HG03280 (cell line): ENCODE data around the gene ULK4.
"Not testable (repeated sequence)": the region's sequence is repeated elsewhere in the genome, so short reads cannot be mapped to it uniquely, and the experiment has no call there.

Experiments
- ATAC-seq: cut with Tn5 transposase; IDR thresholded peaks from one replicate; pipeline ENCODE4 v1.9.1; 2021; ENCODE audit warnings: mild to moderate bottlenecking, moderate library complexity; ENCODE audit not compliant: unreplicated experiment

ULK4 gene

DNA sequence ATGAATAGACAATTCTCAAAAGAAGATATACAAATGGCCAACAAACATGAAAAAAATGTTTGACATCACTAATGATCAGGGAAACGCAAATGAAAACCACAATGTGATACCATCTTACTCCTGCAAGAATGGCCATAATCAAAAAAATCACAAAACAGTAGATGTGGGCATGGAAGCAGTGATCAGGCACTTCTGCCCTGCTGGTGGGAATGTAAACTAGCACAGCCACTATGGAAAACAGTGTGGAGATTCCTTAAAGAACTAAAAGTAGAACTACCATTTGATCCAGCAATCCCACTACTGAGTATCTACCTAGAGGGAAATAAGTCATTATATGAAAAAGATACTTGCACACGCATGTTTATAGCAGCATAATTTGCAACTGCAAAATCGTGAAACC is 677.0 kb downstream of the ULK4 start:
- not testable (repeated sequence) for ATAC-seq

DNA sequence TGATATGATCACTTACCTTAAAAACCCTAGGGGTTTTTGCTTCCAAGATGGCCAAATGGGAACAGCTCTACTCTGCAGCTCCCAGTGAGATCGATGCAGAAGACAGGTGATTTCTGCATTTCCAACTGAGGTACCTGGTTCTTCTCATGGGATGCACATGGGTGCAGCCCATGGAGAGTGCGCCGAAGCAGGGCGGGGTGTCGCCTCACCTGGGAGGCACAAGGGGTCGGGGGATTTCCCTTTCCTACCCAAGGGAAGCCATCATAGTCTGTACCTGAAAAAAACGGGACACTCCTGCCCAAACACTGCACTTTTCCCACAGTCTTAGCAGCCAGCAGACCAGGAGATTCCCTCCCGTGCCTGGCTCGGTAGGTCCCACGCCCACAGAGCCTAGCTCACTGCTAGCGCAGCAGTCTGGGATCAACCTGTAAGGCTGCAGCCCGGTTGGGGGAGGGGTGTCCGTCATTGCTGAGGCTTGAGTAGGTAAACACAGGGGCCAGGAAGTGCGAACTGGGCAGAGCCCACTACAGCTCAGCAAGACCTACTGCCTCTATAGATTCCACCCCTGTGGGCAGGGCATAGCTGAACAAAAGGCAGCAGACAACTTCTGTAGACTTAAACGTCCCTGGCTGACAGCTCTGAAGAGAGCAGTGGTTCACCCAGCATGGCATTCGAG is 684.0 kb downstream of the ULK4 start:
- no peak for ATAC-seq

DNA sequence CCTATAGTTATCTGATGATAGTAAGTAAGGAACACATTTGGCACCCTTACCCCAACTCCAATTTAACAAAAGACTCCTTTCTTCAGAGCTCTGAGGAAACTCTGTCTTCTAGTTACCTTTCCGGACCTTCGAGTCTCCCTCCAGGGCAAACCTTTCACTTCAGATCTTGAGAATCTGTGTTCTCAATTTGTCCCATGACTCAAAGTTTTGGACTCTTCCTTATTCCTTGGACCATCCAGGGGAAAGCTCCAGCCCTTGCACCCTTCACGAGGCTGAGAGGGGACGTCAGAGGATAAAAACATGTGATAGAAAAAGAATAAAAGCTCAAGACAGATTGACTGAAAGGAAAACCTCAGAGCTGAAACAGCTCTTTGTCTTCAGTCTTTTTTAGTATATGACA is 685.7 kb downstream of the ULK4 start:
- ATAC-seq = no peak

DNA sequence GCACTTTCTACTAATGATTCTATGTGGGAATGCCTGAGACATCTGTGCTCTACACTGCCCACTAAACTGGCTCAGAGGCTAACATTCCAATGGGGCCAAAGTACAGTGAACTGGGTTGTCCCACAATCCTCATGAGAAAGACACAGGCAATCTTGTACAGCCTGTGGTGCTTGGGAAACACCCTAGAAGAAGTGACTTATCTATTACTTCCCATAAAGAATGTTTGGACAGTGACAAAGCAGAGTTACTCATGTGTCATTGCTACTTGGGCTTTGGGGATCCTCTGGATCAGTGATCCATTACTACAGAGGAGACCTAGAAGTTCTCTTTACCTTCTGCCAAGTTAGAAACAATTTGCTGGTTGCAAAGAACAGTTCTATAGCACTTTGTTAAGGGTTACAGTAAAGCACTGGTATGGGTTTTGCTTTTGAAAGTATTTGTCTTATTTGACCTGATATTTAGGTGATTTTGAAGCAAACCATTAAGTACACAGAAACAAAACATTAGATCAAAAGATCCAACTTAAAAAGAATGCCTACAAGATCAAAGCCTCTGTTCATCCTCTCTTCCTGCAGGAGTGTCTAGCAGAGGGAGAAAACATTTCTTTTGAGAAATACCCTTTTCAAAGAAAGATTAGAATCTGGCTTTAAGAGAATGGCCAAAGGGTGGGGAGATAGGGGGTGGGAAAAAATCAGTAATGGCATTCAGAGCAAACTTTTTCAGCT is 686.8 kb downstream of the ULK4 start:
- no peak for ATAC-seq

DNA sequence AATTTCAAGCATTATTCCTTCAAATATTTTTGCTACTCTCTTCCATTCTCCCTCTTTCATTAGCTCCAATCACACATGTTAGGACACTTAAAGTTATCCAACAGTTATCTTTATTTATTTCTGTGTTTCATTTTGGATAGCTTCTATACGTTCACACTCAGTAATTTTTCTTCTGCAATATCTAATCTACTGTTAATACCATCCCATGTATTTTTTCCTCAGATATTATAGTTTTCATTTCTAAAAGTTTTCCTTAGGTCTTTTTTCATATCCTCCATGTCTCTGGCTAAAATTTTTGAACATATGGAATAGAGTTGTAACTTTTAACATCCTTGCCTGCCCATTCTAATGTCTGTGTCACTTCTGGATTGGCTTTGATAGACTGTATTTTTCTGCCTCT is 689.2 kb downstream of the ULK4 start:
- ATAC-seq = no peak

DNA sequence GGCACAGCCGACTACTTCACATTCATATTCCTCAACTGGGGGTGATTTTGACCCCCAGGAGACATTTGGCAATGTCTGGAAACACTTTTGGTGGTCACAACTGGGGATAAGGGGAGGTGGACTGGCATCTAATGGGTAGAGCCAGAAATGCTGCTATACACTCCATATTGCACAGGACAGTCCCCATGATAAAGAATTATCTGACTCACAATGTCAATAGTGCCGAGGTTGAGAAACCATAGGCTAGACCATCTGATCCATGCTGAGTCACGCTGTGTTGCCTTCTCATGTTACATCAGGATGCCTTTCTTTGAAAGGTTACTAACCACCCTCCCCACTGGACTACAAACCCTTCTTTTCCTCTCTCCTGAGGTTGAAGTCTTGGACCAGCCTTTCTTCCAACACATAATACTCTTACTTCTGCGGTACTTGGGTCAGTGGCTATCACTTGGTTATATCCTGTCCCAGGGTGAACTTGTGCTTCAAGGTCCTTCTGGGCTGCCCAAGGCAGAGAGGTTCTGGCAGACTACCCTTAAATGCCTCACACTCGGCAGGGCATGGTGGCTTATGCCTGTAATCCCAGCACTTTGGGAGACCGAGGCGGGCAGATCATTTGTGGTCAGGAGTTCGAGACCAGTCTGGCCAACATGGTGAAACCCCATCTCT is 693.8 kb downstream of the ULK4 start:
- ATAC-seq = no peak

DNA sequence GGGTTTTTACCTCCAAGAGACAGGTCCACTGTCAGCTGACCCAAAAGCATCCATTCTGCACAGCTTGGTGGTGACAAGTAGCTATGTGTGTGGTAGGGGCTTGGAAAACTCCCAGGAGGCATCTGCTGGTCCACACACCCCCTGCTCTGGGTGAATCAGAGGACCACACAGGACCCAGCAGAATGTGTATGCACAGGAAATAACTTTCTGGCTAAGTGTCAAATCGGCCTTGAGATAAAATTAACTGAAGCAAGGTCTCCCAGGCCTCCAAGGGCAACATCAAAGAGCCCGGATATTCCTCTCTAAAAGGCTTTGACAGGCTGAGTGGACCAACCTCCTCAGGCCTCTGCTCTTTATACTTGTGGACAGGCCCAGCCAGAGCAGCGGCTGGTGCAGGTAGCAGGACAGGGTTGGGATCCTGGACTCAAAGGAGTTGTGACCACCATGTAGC is 696.1 kb downstream of the ULK4 start:
- no peak for ATAC-seq

DNA sequence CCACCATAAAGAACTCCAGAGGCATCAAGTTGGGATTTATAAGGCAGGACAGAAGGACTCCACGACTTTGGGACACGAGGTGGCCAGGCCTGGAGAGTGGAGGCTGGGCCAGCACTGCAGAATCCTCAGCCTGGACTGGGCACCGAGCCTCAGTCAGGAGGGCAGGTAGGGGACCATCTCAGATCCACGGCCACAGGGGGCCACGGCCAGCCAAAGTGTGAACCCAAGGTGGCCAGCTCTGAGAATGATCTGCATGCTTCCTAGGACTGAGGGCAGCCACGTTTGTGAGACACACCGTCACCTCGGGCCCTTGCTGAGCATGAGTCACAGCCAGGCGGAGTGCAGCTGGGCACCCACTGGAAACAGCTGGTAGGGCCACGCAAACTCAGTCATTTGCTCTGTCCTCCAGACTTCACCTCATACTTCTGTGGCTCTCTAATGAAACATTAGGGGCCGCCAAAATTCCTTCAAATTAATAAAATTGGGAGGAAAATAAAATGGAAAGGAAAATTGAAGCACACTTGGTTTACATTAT is 696.8 kb downstream of the ULK4 start:
- ATAC-seq = no peak

DNA sequence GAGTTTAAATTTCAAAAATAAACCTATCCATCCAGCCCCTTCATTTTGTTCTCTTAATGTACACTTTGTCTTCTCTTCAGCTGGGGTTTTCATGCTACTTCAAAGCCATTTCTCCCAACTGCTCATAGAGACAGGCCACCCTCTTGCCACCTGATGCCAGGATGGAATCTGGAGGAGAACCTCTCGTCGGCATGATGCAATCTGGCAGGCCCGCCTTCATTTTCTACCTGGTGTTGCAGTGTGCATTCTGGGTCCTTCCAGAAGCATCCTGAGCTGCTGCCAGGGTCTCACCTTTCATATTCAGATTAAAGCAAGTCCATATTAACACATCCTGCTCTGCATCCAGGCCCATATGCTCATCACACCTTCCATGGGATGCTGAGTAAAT is 701.8 kb downstream of the ULK4 start:
- no peak for ATAC-seq

DNA sequence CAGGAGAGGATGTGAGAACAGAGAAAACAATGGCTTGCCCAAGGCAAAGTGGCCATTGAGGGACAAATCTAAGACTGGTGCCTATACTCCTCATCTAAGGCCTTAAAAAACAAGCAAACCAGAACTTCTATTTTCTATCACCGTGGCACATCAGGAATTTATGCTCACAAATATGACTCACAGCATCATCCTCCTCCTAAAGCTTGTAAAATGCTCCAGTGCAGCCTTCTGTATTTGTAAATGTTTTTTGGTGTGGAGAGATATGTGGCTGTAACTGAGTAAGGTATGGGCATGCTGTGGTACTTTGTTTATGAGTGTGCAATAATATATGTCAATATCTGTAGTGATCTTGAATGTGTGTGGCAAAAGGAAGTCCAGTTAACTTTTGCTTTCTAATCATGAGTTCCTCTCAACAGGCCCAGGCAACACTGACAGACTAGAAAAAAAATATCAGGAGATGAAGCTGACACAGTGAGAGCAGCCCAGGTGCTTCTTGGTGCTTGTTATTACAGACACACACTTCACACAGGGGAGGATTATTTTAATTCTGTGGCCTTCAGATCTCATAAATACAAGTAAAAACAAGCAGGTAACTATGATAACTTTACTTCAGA is 702.3 kb downstream of the ULK4 start:
- ATAC-seq = no peak

DNA sequence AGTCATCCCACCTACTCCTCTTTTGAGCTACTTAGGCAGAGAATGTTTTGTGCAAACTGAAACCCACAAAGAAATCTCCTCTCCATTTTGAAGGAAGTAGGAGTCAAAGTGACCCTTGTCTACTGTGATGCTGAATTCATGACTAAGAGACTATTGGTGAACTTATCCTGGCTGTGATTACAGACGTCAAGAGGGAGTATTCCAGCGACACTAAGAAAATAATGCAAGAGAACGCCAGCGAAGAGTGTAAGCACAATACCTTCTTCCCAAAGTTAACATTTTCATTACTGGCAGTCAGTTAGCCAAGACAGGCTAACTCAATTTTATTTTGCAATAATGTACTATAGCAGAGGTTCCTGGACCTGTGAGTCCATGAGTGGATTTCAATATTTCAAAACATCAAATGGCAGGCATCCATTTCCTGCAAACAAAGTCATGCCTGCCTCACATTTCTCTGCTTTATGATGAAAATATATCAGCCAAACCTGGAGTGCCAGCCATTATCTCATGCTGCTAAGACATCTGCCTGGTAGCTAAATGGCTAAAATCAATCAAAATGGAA is 703.6 kb downstream of the ULK4 start:
- no peak for ATAC-seq

DNA sequence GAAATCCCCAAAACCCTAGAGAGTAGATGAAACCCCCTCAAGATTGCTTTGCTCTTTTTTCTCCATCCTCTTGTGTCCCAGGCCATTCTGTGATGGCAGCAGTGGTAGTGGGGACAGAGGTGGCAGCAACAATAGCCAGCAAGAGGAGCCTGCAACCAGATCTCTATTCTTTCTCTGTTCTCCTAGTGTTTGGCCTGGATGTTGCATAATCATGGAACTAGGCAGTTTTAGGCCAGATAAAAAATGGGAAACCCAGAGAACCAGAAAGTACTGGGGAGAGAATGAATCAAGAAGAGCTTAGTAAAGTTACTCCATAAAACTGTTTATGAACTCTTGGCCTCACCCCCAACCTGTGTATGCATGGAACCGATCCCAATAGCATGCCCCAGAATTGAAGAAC is 710.3 kb downstream of the ULK4 start:
- ATAC-seq = no peak

DNA sequence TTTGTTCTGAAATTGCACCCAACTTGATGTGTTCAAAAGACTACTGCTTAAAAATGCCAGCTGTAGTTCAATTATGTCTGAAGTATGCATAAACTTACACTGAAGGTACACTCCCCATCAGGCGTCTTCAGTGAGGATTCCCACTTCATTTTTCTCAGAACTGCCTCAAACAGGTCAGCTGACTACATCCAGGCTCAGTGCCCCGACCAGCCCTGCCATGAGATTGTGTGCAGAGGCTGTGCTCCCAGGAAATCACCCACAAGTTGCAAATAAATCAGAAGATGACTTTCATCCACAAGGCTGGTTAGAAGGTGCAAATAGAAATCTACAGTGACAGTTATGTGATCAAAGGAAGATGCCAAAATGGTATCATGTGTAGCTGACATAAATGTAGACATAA is 711.1 kb downstream of the ULK4 start:
- no peak for ATAC-seq

DNA sequence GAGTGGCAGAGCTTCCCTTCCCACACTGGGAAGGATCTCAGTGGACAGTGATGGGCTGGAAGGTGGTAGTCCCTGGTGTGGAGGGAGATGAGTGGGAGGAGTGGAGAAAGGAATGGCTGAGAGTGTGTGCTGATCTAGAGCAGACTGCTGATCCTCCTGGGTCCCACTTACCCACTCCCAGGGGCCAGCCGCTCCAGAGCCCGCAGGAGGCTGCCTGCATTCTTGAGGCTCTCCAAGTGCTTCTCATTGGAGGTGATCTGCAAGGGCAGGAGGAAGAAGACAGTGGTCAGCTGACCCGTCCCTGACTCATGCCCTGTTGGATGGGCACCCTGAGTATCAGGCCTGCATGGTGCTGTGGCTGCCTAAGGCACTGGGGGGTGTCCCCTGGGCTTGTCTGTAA is 712.6 kb downstream of the ULK4 start:
- ATAC-seq = no peak

DNA sequence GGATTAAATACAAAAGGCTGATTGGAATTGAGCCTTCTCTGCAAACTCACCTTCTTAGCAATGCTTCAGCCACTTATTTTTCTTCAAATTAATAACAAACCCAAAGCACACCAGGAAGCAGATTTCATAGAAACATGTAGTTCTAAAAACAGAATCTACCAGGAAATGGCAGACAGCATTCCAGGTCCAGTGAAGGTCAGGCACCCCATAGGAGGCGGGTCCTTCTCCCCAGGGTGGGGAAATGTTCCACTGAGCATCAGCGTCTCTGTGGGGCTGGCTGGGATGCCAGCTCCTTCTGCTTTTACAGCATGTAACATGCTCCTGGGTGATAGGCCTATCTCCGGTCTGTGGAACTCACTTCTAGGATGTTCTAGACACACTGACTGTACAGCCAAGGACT is 713.4 kb downstream of the ULK4 start:
- ATAC-seq = no peak

DNA sequence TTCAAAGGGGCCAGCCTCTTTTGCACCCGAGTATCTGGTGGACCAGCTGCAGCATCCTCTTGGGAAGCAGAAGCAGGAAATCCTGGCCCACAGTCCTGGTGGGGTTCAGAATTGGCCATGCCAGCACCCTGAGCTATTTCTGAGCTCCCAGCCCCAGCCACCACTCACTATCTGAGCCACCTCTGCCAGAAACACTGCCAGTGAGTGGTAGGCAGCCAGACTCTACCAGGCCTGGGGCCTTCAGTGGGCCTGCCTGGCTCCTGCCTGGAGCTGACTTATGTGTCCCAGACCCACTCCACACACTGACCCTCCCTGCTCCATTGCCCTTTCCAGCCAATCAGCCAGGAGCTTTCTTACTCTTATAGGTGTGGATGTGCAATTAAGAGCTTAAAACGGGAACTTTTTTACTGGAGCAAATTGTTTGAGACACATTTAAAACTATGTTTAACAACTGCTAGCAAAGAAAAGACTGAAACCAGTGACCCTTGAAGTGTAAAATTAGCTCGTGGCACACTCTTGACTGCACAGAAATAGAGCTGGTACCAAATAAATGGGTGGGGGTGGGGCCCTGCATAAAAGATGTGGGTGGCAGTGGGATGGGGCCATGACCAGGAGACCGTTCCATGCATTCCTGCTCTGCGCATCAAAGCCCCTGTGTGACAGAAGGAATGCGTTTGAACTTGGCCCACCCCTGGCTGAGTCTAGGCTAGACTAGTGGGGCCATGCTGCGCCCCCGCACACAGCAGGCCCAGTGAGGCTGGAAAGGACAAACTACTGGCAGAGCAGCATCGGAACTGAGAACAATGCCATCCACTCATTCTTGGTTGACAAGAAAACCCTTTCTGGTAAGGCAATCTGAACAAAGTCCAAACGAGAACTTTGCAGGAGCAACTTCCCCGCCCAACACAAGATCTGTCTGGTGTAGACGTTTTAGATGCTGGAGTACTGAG is 714.6 kb downstream of the ULK4 start:
- no peak for ATAC-seq

DNA sequence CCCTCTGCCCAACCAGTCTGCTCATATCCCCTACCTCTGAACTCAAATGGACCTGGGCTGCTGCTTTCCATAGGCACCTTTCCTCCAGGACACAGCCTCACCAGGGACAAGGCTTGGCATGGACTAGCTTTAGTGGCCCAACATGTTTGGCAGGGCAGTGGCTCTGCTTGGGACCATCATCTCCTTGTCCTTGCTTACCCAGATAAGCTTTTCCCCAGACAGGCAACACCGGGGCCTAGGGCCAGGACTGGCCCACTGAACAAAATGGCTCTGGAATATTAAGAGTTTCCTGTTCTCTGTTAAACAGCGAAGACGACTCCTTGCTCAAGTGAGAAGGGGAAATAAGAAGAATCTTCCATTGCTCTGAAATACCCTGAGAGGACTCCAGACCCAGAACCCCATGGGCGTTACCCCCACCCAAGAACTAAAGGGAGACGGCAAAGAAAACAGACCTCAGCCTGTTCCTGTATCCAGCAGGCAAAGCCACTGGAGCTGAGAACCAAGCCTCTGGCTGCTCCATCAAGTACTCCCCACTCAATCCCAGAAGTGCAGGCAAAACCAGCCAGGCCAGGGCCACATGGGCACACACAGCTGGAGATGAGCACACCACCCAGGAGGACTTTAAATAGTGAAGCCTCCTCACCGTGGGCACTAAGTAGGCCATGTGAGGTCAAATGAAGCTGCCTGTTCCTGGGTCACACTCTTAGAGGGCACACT is 717.1 kb downstream of the ULK4 start:
- ATAC-seq = no peak

DNA sequence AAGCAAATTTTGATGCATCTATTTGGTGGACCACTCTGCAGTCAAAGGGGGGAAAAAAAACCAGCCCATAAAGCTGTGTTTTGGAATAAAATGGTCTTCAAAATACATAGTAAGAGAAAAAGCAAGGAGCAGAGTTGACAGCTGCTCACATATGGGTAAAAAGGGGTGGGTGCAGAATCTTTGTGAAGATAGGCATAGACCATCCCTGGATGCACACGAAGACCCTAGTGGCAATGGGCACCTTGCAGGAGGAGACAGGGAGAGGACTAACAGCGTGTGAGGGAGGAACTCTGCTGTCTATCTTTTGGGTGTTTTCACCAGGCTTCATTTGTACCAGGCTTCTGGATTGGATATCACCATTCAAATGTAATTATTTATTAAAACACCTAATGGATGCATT is 718.7 kb downstream of the ULK4 start:
- no peak for ATAC-seq

DNA sequence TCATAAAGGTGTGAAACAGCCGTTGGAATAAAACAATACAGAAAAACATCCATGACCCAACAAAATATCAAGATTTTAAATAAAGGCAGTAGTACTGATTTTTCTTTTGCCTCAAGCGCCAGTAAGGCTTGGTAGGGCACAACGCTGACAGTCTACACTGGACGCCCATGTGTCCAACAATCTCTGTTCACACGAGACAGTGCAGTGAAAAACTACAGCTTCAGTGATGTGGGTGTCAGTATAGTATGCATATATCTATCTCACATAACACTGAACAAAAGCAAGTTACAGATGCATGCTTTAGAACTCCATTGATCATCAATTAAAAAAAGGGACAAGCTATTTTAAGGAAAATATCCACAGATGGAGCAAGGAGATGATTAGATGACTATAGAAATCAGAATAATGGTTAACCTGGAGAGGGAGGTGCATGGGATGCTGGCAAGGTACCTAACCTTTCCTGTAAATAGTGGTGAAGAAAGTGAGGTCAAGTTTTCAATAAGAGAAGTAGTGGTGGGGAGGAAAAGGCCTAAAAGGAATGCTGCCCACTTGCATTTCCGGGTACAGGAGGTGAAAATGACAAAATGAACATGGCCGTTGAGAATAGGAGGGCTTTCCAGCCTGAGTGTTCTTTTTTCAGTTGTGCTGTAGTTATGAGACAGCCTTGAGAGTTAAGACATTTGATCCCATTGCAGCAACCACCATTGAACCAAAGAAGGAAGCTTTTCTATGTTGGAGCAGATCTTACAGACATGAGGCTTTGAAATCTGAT is 719.9 kb downstream of the ULK4 start:
- no peak for ATAC-seq
